Calu3 (cell line): ENCODE data around the gene KRT28. TPM values are rescaled to one million over a fixed set of nuclear protein-coding genes. Genes with fewer than 3 reads are reported as not detected.

ENCODE experiments used
- Bru-seq: library from RNA; stranded (reverse); fragments of 400-500 nt; gene quantifications from one replicate; lab custom pipeline; 2021; lab: Mats Ljungman, UMichigan
- BruChase-seq, 2 experiments: library from RNA; stranded (reverse); fragments of 400-500 nt; gene quantifications; one replicate each; lab custom pipeline; 2021; lab: Mats Ljungman, UMichigan
- BruUV-seq: library from RNA; stranded (reverse); fragments of 400-500 nt; replicated peaks from 2 replicates; lab custom pipeline; 2021; lab: Mats Ljungman, UMichigan
- CTCF ChIA-PET: fragments of 300-600 bp; sonication (Branson Sonifier 250); formaldehyde crosslinking; loops from one replicate; lab custom pipeline; 2022; ENCODE audit warnings: antibody characterized with exemption; lab: Charles Lee
- DNase-seq: peaks from one replicate; pipeline ENCODE4 v3.0.0; 2022
- H3K27ac Mint-ChIP-seq: one replicate; pipeline ENCODE4 v1.8.0; 2022; ENCODE audit warnings: mixed read lengths; ENCODE audit not compliant: unreplicated experiment
- H3K27me3 Mint-ChIP-seq: one replicate; pipeline ENCODE4 v1.8.0; 2022; ENCODE audit warnings: mixed read lengths; ENCODE audit not compliant: unreplicated experiment
- H3K36me3 Mint-ChIP-seq: one replicate; pipeline ENCODE4 v1.8.0; 2022; ENCODE audit warnings: mild to moderate bottlenecking, moderate library complexity, mixed read lengths; ENCODE audit not compliant: insufficient read depth, unreplicated experiment
- H3K4me1 Mint-ChIP-seq: one replicate; pipeline ENCODE4 v1.8.0; 2022; ENCODE audit warnings: mild to moderate bottlenecking, low read depth, mixed read lengths; ENCODE audit not compliant: unreplicated experiment
- H3K4me3 Mint-ChIP-seq: one replicate; pipeline ENCODE4 v1.8.0; 2022; ENCODE audit warnings: mild to moderate bottlenecking, low read depth, moderate library complexity, mixed read lengths; ENCODE audit not compliant: unreplicated experiment
- H3K9me3 Mint-ChIP-seq: one replicate; pipeline ENCODE4 v1.8.0; 2022; ENCODE audit warnings: low read depth, mixed read lengths; ENCODE audit not compliant: unreplicated experiment
- CTCF ChIP-seq: fragments of 200-600 bp; IDR thresholded peaks from one replicate; pipeline ENCODE4 v1.8.0; 2022; ENCODE audit warnings: antibody characterized with exemption; ENCODE audit not compliant: unreplicated experiment
- intact Hi-C: fragments of 100-400 bp; cut with micrococcal nuclease; formaldehyde crosslinking; loops from one replicate; pipeline ENCODE4 v1.10.0; 2022; ENCODE audit not compliant: unreplicated experiment
- long read RNA-seq: library from polyadenylated mRNA; stranded (forward); transcript quantifications from one replicate; pipeline ENCODE4 v2.0.0, GENCODE V29; 2022
- total RNA-seq: library from RNA; stranded (reverse); gene quantifications from 2 replicates; pipeline ENCODE4 v1.2.3, GENCODE V29; 2022

KRT28 gene
- total RNA-seq = not detected in 2 replicates
- not detected for Bru-seq, nascent RNA
- BruChase-seq, experiment 1, labeled RNA remaining after a 6-hour chase = not detected
- not detected for BruChase-seq, experiment 2, labeled RNA remaining after a 2-hour chase
- long read RNA-seq = 0 reads

GRCh38 chr17:40799859-40800258, at the start of gene KRT28:
KRT28 (minus strand) TSS chr17:40799959; CDS start chr17:40799893, 66 bp downstream.
- H3K4me3 Mint-ChIP-seq = no peak within 1 kb of the TSS
- intact Hi-C loops = loop anchor here (5.0 kb wide), 2 partner anchors 328 to 697 kb away; no protein-coding TSS in a partner anchor

GRCh38 chr17:40848583-40849235, 49.0 kb upstream of the KRT28 start:
- no peak for TF ChIP-seq CTCF
- H3K4me1 Mint-ChIP-seq = peaks cover 72% of the 10 kb centered on the region
- DNase-seq = no peak
- no peak overlapping the region for H3K4me3 Mint-ChIP-seq
- intact Hi-C loops = loop anchor here (10.0 kb wide), 1 partner anchor 1074 kb away; no protein-coding TSS in a partner anchor
- peaks cover 17% of the 10 kb centered on the region for H3K36me3 Mint-ChIP-seq
- H3K27ac Mint-ChIP-seq = peak overlapping the region; percentile 27
- no TSS peak for BruUV-seq
- CTCF ChIA-PET = interaction anchor here (0.6 to 7.3 kb wide), 15 partner anchors 10 to 1037 kb away, joined by 3 to 57 read pairs (median 5); partner anchors contain the start of gene KRT10
- H3K27me3 Mint-ChIP-seq = no peaks in the 10 kb centered on the region
- no peaks in the 10 kb centered on the region for H3K9me3 Mint-ChIP-seq

More at GRCh38 chr17:40799859-40800258, at the start of gene KRT28:
- CTCF ChIA-PET = interaction anchor here (9.4 kb wide), 1 partner anchor 182 kb away, joined by 148 read pairs; no protein-coding TSS in a partner anchor
- no peaks in the 10 kb centered on the region for H3K9me3 Mint-ChIP-seq
- peaks cover 26% of the 10 kb centered on the region for H3K27me3 Mint-ChIP-seq
- H3K36me3 Mint-ChIP-seq = no peaks in the 10 kb centered on the region
- no peak within 1 kb of the TSS for H3K27ac Mint-ChIP-seq
- H3K4me1 Mint-ChIP-seq = no peaks in the 10 kb centered on the region
- TF ChIP-seq CTCF = no peak
- no TSS peak for BruUV-seq
- no peak for DNase-seq

- BruUV-seq = no TSS peak
- CTCF ChIA-PET = interaction anchor here (0.5 to 7.3 kb wide), 28 partner anchors 10 to 1241 kb away, joined by 3 to 57 read pairs (median 4); partner anchors contain the start of gene KRT10
- DNase-seq = no peak
These were observed 46.9 kb upstream of the KRT28 start for GRCh38 chr17:40846515-40847144.

More at GRCh38 chr17:40846515-40847144, 46.9 kb upstream of the KRT28 start:
- Mint-ChIP-seq H3K27ac (no peak overlapping the region), H3K9me3 (no peaks in the 10 kb centered on the region), H3K4me1 (peaks cover 52% of the 10 kb centered on the region), H3K27me3 (no peaks in the 10 kb centered on the region), H3K36me3 (peaks cover 12% of the 10 kb centered on the region), H3K4me3 (no peak overlapping the region)
- intact Hi-C loops = loop anchor here (10.0 kb wide), 1 partner anchor 1072 kb away; no protein-coding TSS in a partner anchor
- TF ChIP-seq CTCF = no peak
